Measurements from ENCODE around the gene C19orf38.
A peak's percentile ranks its signal among the peaks of the same experiment; 100 is the strongest.

C19orf38 gene

DNA sequence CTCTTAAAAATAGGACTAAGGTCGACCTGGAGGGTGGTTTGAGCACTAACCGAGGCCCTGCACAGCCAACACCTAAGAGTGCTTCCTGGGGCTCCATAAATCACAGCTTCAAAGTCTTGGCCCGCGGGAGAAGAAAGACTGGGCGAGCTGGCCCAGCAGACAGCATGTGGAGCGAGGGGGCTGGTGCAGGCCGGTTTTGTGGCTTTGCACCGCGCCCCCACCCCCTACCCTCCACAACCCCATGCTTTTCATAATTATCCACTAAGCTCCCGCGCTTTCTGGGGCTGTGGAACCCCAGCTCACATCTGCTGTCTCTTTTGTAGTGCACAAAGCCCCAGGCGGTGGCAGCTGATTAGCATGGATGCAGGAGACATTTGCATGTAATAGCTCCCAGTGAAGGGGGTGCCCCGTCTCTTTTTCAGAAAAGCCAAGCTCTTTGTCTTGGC is 40.2 kb downstream of the C19orf38 start:
- no peak for TF ChIP-seq ZFX (IDR thresholded peaks at IDR 0.05)
- no peak for TF ChIP-seq CTCF (conservative IDR thresholded peaks at IDR 0.05)
- no peak overlapping the region for H3K27ac ChIP-seq

DNA sequence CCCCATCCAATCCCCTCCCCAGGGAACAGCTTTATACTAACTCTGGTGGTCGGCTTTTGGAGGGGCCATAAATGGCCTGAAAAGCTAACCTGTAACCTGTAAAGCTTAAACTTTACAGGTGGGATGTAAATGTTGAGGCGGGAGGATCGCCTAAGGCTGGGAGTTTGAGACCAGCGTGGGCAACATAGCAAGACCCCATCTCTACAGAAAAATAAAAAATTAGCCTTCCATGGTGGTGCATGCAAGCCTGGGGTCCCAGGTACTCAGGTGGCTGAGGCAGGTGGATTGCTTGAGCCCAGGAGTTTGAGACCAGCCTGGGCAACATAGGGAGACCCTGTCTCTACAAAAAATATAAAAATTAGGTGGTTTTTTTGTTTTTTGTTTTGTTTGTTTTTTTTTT is 41.7 kb downstream of the C19orf38 start:
- TF ChIP-seq CTCF (conservative IDR thresholded peaks at IDR 0.05) (no peak), ZFX (IDR thresholded peaks at IDR 0.05) (no peak)
- no peak overlapping the region for H3K27ac ChIP-seq

- H3K27ac ChIP-seq = no peak overlapping the region
- TF ChIP-seq ZFX (IDR thresholded peaks at IDR 0.05) = no peak
- no peak for TF ChIP-seq CTCF (conservative IDR thresholded peaks at IDR 0.05)
These were observed 43.3 kb downstream of the C19orf38 start for GRCh38 chr19:10891405-10892086.

GRCh38 chr19:10892256-10892655 is 44.0 kb downstream of the C19orf38 start:
- TF ChIP-seq CTCF (conservative IDR thresholded peaks at IDR 0.05) = no peak
- no peak for TF ChIP-seq ZFX (IDR thresholded peaks at IDR 0.05)
- H3K27ac ChIP-seq = no peak overlapping the region

GRCh38 chr19:10894911-10895213 is 46.6 kb downstream of the C19orf38 start:
- no peak overlapping the region for H3K27ac ChIP-seq
- TF ChIP-seq CTCF (conservative IDR thresholded peaks at IDR 0.05) (no peak), ZFX (IDR thresholded peaks at IDR 0.05) (no peak)

- H3K27ac ChIP-seq = no peak overlapping the region
- no peak for TF ChIP-seq ZFX (IDR thresholded peaks at IDR 0.05)
These were observed 47.1 kb downstream of the C19orf38 start for GRCh38 chr19:10895363-10895762.

- H3K27ac ChIP-seq = peak overlapping the region; percentile 69; the same call in 1 of the 2 replicates
- no peak for TF ChIP-seq CTCF (conservative IDR thresholded peaks at IDR 0.05)
- TF ChIP-seq ZFX (IDR thresholded peaks at IDR 0.05) = no peak
These were observed 47.7 kb downstream of the C19orf38 start for GRCh38 chr19:10895920-10896319.

- H3K27ac ChIP-seq = peak overlapping the region; percentile 69
- no peak for TF ChIP-seq ZFX (IDR thresholded peaks at IDR 0.05)
These were observed 48.8 kb downstream of the C19orf38 start for GRCh38 chr19:10896851-10897526.
